SU-DHL-6 (cell line): Measurements from ENCODE around the gene FADS6.

Experiments used
- H2AFZ ChIP-seq: fragments of 200-600 bp; sonication (generic); 2 replicates; pipeline ENCODE4 v1.6.1; 2014; ENCODE audit warnings: low read depth, mild to moderate bottlenecking, moderate library complexity, mixed read lengths, antibody characterized with exemption, low read length; ENCODE audit not compliant: severe bottlenecking
- H3F3A ChIP-seq: fragments of 200-600 bp; shearing (Covaris generic); 2 replicates; pipeline ENCODE4 v1.6.0; 2016; ENCODE audit warnings: antibody characterized with exemption, mild to moderate bottlenecking; ENCODE audit not compliant: insufficient read depth
- H3K27ac ChIP-seq: fragments of 200-600 bp; sonication (generic); 2 replicates; pipeline ENCODE4 v1.5.1; 2016; ENCODE audit warnings: low read depth, mild to moderate bottlenecking, low read length, moderate library complexity, mixed read lengths
- H3K27me3 ChIP-seq: fragments of 200-600 bp; sonication (generic), shearing (Covaris generic); 2 replicates; pipeline ENCODE4 v1.6.0; 2014; ENCODE audit warnings: mild to moderate bottlenecking, low read length
- H3K36me3 ChIP-seq: fragments of 200-600 bp; sonication (generic); 2 replicates; pipeline ENCODE4 v1.6.1; 2014; ENCODE audit warnings: mild to moderate bottlenecking, low read length, mixed read lengths
- H3K4me2 ChIP-seq: fragments of 300-600, 200-600 bp; shearing (Covaris generic), sonication (generic); 2 replicates; pipeline ENCODE4 v1.6.0; 2014; ENCODE audit warnings: low read length, low read depth, mild to moderate bottlenecking; ENCODE audit not compliant: poor library complexity, severe bottlenecking
- H3K4me3 ChIP-seq: fragments of 200-600 bp; sonication (generic); 2 replicates; pipeline ENCODE4 v1.5.1; 2014; ENCODE audit warnings: antibody characterized with exemption, low read length, mild to moderate bottlenecking, mixed read lengths; ENCODE audit not compliant: insufficient read depth, poor library complexity, severe bottlenecking
- H3K79me2 ChIP-seq: fragments of 200-600 bp; sonication (generic); 2 replicates; pipeline ENCODE4 v1.6.1; 2014; ENCODE audit warnings: mild to moderate bottlenecking, low read length, moderate library complexity; ENCODE audit not compliant: insufficient read depth
- H3K9ac ChIP-seq: fragments of 200-600 bp; sonication (generic); 2 replicates; pipeline ENCODE4 v1.7.0; 2014; ENCODE audit warnings: mild to moderate bottlenecking, low read length
- H3K9me2 ChIP-seq: fragments of 200-600 bp; sonication (generic); replicated peaks from 2 replicates; pipeline ENCODE4 v1.6.1; 2014; ENCODE audit warnings: low read length; ENCODE audit not compliant: insufficient read depth
- H3K9me3 ChIP-seq: fragments of 200-600 bp; sonication (generic); 2 replicates; pipeline ENCODE4 v1.6.1; 2014; ENCODE audit warnings: low read length, mixed read lengths; ENCODE audit not compliant: insufficient read depth
- H4K20me1 ChIP-seq: fragments of 200-600 bp; sonication (generic); 2 replicates; pipeline ENCODE4 v1.6.1; 2014; ENCODE audit warnings: low read depth, mild to moderate bottlenecking, antibody characterized with exemption, low read length, moderate library complexity, mixed read lengths
- EZH2phosphoT487 ChIP-seq: fragments of 200-600 bp; sonication (generic), shearing (Covaris generic); conservative IDR thresholded peaks from 2 replicates; pipeline ENCODE4 v1.6.1; 2018; ENCODE audit warnings: mild to moderate bottlenecking, antibody characterized with exemption, low read length, moderate library complexity, mixed read lengths
- TF ChIP-seq, protein P1 (sequence below): fragments of 200-600 bp; sonication (generic); IDR thresholded peaks from one replicate; pipeline ENCODE4 v1.5.1; 2017; ENCODE audit warnings: antibody characterized with exemption, mild to moderate bottlenecking, low read length, moderate library complexity; ENCODE audit not compliant: insufficient read depth, poor library complexity, severe bottlenecking

Gene FADS6

DNA sequence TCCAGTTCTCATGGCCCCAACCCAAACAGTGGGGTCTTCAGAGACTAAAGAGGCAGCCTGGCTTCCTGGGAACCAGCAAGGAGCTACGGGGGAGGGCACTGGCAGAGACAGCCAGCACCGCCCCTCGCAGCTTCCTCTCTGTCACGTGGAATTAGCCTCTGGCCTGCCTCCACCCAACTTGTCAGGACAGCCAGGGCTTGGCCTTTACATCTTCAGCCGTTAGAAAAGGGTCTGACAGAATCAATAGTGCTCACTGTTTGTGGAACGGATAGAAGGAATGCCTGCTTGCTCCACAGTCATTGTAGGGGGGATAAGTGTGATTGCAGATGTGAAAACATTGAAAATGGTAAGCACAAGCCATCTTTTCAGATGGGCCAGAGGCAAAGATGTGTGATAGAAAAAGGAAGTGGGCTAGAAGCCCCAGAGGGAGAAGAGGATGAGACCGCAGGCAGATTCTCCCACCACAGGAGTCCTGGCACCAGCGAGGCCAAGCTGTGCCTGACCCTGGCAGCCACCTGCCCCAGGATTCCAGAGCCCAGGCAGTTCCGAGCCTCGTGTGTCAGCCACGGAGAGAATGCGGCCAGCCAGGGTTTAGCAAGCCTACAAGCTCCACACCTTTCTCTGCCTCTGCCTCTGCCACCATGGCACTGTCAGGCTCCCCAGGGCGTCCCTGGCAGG, 52.3 kb downstream of the FADS6 start:
- no peaks in the 10 kb centered on the region for H3K9me2 ChIP-seq
- no peak for TF ChIP-seq EZH2phosphoT487
- TF ChIP-seq, protein P1, sequence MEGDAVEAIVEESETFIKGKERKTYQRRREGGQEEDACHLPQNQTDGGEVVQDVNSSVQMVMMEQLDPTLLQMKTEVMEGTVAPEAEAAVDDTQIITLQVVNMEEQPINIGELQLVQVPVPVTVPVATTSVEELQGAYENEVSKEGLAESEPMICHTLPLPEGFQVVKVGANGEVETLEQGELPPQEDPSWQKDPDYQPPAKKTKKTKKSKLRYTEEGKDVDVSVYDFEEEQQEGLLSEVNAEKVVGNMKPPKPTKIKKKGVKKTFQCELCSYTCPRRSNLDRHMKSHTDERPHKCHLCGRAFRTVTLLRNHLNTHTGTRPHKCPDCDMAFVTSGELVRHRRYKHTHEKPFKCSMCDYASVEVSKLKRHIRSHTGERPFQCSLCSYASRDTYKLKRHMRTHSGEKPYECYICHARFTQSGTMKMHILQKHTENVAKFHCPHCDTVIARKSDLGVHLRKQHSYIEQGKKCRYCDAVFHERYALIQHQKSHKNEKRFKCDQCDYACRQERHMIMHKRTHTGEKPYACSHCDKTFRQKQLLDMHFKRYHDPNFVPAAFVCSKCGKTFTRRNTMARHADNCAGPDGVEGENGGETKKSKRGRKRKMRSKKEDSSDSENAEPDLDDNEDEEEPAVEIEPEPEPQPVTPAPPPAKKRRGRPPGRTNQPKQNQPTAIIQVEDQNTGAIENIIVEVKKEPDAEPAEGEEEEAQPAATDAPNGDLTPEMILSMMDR, result no peak
- no peak overlapping the region for H3K9ac ChIP-seq
- H4K20me1 ChIP-seq, result no peaks in the 10 kb centered on the region
- no peak overlapping the region for H3K4me2 ChIP-seq
- no peaks in the 10 kb centered on the region for H3K27me3 ChIP-seq
- no peak overlapping the region for H3K27ac ChIP-seq
- no peak overlapping the region for H2AFZ ChIP-seq
- no peak overlapping the region for H3K4me3 ChIP-seq
- no peaks in the 10 kb centered on the region for H3F3A ChIP-seq
- H3K9me3 ChIP-seq, result no peaks in the 10 kb centered on the region
- H3K79me2 ChIP-seq, result no peaks in the 10 kb centered on the region
- H3K36me3 ChIP-seq, result no peaks in the 10 kb centered on the region

- H3K27me3 ChIP-seq, result no peaks in the 10 kb centered on the region
- no peaks in the 10 kb centered on the region for H3F3A ChIP-seq
- H3K27ac ChIP-seq, result no peak overlapping the region
- no peak overlapping the region for H3K4me2 ChIP-seq
- no peaks in the 10 kb centered on the region for H3K9me3 ChIP-seq
- H3K36me3 ChIP-seq, result no peaks in the 10 kb centered on the region
- no peak overlapping the region for H3K4me3 ChIP-seq
- no peaks in the 10 kb centered on the region for H3K9me2 ChIP-seq
- no peak overlapping the region for H3K9ac ChIP-seq
- H2AFZ ChIP-seq, result no peak overlapping the region
- no peaks in the 10 kb centered on the region for H4K20me1 ChIP-seq
- TF ChIP-seq EZH2phosphoT487, result no peak
- TF ChIP-seq, protein P1, result no peak
- no peaks in the 10 kb centered on the region for H3K79me2 ChIP-seq
Measured at GRCh38 chr17:74839990-74840852, 53.2 kb downstream of the FADS6 start.

GRCh38 chr17:74838274-74838673, 55.2 kb downstream of the FADS6 start:
- H3K79me2 ChIP-seq, result no peaks in the 10 kb centered on the region
- no peaks in the 10 kb centered on the region for H3K9me2 ChIP-seq
- H3K27ac ChIP-seq, result no peak overlapping the region
- no peak overlapping the region for H3K4me2 ChIP-seq
- no peak overlapping the region for H3K9ac ChIP-seq
- H2AFZ ChIP-seq, result no peak overlapping the region
- TF ChIP-seq, protein P1, result no peak
- no peak for TF ChIP-seq EZH2phosphoT487
- H4K20me1 ChIP-seq, result no peaks in the 10 kb centered on the region
- no peaks in the 10 kb centered on the region for H3K36me3 ChIP-seq
- no peak overlapping the region for H3K4me3 ChIP-seq
- no peaks in the 10 kb centered on the region for H3K27me3 ChIP-seq
- no peaks in the 10 kb centered on the region for H3F3A ChIP-seq
- no peaks in the 10 kb centered on the region for H3K9me3 ChIP-seq
